CD4-positive, alpha-beta T cell (primary cell): Measurements from ENCODE around the gene HHAT. TPM values are rescaled to one million over a fixed set of nuclear protein-coding genes. Genes with fewer than 3 reads are reported as not detected.

Experiments used
- ATAC-seq: fragments of 200-7000 bp; cut with Tn5 transposase; one replicate; pipeline ENCODE4 v1.10.0; 2022; ENCODE audit warnings: mild to moderate bottlenecking; ENCODE audit not compliant: poor library complexity
- CTCF ChIA-PET: fragments of 350-600 bp; sonication (Branson Sonifier 250); formaldehyde crosslinking; loops from one replicate; lab custom pipeline; 2021; ENCODE audit warnings: antibody characterized with exemption, inconsistent platforms; lab: Charles Lee
- POLR2A ChIA-PET: fragments of 350-600 bp; sonication (Branson Sonifier 250); formaldehyde crosslinking; loops from one replicate; lab custom pipeline; 2021; ENCODE audit warnings: antibody characterized with exemption, inconsistent platforms; lab: Charles Lee
- DNase-seq, 14 experiments: peaks; one replicate each; pipeline ENCODE4 v3.0.0-alpha.2; 2013 to 2020; ENCODE audit warnings: mixed read lengths in 2 of 14
- H3K27ac ChIP-seq, 2 donors: one replicate each; pipeline versions ENCODE4 v1.5.1 to v1.7.0; 2013; ENCODE audit warnings: low read length in 2 of 2, low read depth in 1 of 2, mild to moderate bottlenecking in 1 of 2
- H3K27me3 ChIP-seq, 2 experiments: 1 replicate in 1 of 2; 2 replicates in 1 of 2; pipeline versions ENCODE4 v1.6.1 to v1.7.0; 2013; ENCODE audit warnings: low read length in 2 of 2, control low read depth in 1 of 2, mild to moderate bottlenecking in 1 of 2, moderate library complexity in 1 of 2; ENCODE audit not compliant: insufficient read depth in 2 of 2, control insufficient read depth in 1 of 2
- H3K36me3 ChIP-seq: one replicate; pipeline ENCODE4 v1.6.1; 2013; ENCODE audit warnings: low read length, control low read depth; ENCODE audit not compliant: insufficient read depth
- H3K4me1 ChIP-seq: one replicate; pipeline ENCODE4 v1.6.1; 2013; ENCODE audit warnings: low read length, control low read depth; ENCODE audit not compliant: insufficient read depth
- H3K4me3 ChIP-seq: one replicate; pipeline ENCODE4 v1.5.1; 2013; ENCODE audit warnings: mild to moderate bottlenecking, low read length, moderate library complexity
- H3K9me3 ChIP-seq, 2 experiments: 1 replicate in 1 of 2; 2 replicates in 1 of 2; pipeline versions ENCODE4 v1.6.1 to v1.7.0; 2013; ENCODE audit warnings: low read length in 2 of 2, mild to moderate bottlenecking in 2 of 2, control low read depth in 1 of 2, moderate library complexity in 1 of 2; ENCODE audit not compliant: control insufficient read depth in 1 of 2, insufficient read depth in 1 of 2
- H3K27ac Mint-ChIP-seq: one replicate; pipeline ENCODE4 v1.8.0; 2020; ENCODE audit warnings: mixed read lengths
- H3K27me3 Mint-ChIP-seq: one replicate; pipeline ENCODE4 v1.8.0; 2021; ENCODE audit warnings: mixed read lengths
- H3K36me3 Mint-ChIP-seq: one replicate; pipeline ENCODE4 v1.8.0; 2021; ENCODE audit warnings: low read depth, mixed read lengths
- H3K4me1 Mint-ChIP-seq: one replicate; pipeline ENCODE4 v1.8.0; 2021; ENCODE audit warnings: low read depth, mixed read lengths
- H3K4me3 Mint-ChIP-seq: one replicate; pipeline ENCODE4 v1.8.0; 2020; ENCODE audit warnings: mild to moderate bottlenecking, mixed read lengths
- H3K9me3 Mint-ChIP-seq: one replicate; pipeline ENCODE4 v1.8.0; 2020; ENCODE audit warnings: mixed read lengths
- CTCF ChIP-seq: fragments of 200-600 bp; IDR thresholded peaks from one replicate; pipeline ENCODE4 v1.8.0; 2022; ENCODE audit warnings: antibody characterized with exemption, mild to moderate bottlenecking
- intact Hi-C, 2 experiments: fragments of 100-400 bp; cut with DNase I in 1 of 2; cut with micrococcal nuclease in 1 of 2; formaldehyde crosslinking; loops; one replicate each; pipeline versions ENCODE4 v1.15.1 to v1.9.0; 2023 to 2025; cut with DNase I, micrococcal nuclease
- total RNA-seq, 174 experiments: library from RNA in 2 of 174; stranded (reverse) in 2 of 174; gene quantifications; one replicate each; pipeline ENCODE4 v1.2.3 and lab custom pipeline; 2021 to 2026

HHAT gene
- total RNA-seq, 2 experiments from 2014 or later, result 3.1 to 3.3 TPM

- Mint-ChIP-seq H3K9me3 (no peaks in the 10 kb centered on the region), H3K27ac (no peak overlapping the region), H3K27me3 (no peaks in the 10 kb centered on the region), H3K36me3 (no peaks in the 10 kb centered on the region), H3K4me1 (no peaks in the 10 kb centered on the region), H3K4me3 (no peak overlapping the region)
- no peaks in the 10 kb centered on the region for H3K4me1 ChIP-seq
- ATAC-seq (no peak), DNase-seq (no peak)
- no peaks in the 10 kb centered on the region for H3K27me3 ChIP-seq
- no peaks in the 10 kb centered on the region for H3K9me3 ChIP-seq
- H3K27ac ChIP-seq, result no peak overlapping the region
- H3K4me3 ChIP-seq, result no peak overlapping the region
- H3K36me3 ChIP-seq, result no peaks in the 10 kb centered on the region
- TF ChIP-seq CTCF, result no peak
- POLR2A ChIA-PET, result no interaction called here
- intact Hi-C loops, result no loop called here
- CTCF ChIA-PET, result no interaction called here
These were observed 383.3 kb downstream of the HHAT start for GRCh38 chr1:210711825-210712612.

- no peaks in the 10 kb centered on the region for H3K4me1 ChIP-seq
- DNase-seq, result no peak
- POLR2A ChIA-PET, result no interaction called here
- ATAC-seq, result no peak
- Mint-ChIP-seq H3K4me3 (no peak overlapping the region), H3K9me3 (no peaks in the 10 kb centered on the region), H3K27me3 (no peaks in the 10 kb centered on the region), H3K36me3 (no peaks in the 10 kb centered on the region), H3K27ac (no peak overlapping the region), H3K4me1 (no peaks in the 10 kb centered on the region)
- H3K9me3 ChIP-seq, result no peaks in the 10 kb centered on the region
- H3K4me3 ChIP-seq, result no peak overlapping the region
- CTCF ChIA-PET, result interaction anchor here (0.5 kb wide), 1 partner anchor 23 kb away, joined by 3 read pairs; no protein-coding TSS in a partner anchor
- H3K36me3 ChIP-seq, result no peaks in the 10 kb centered on the region
- intact Hi-C loops, result no loop called here
- no peaks in the 10 kb centered on the region for H3K27me3 ChIP-seq
- TF ChIP-seq CTCF, result no peak
- no peak overlapping the region for H3K27ac ChIP-seq
These were observed 386.4 kb downstream of the HHAT start for GRCh38 chr1:210715072-210715471.

- intact Hi-C loops, result no loop called here
- POLR2A ChIA-PET, result no interaction called here
- no peaks in the 10 kb centered on the region for H3K27me3 Mint-ChIP-seq
- DNase-seq (no peak), ATAC-seq (no peak)
- Histone ChIP-seq H3K4me1 (no peaks in the 10 kb centered on the region), H3K4me3 (no peak overlapping the region), H3K9me3 (no peaks in the 10 kb centered on the region), H3K27ac (no peak overlapping the region), H3K27me3 (peaks cover 3 to 12% of the 10 kb centered on the region in 2 experiments), H3K36me3 (no peaks in the 10 kb centered on the region)
- no peak overlapping the region for H3K4me3 Mint-ChIP-seq
- no peaks in the 10 kb centered on the region for H3K36me3 Mint-ChIP-seq
- H3K4me1 Mint-ChIP-seq, result no peaks in the 10 kb centered on the region
- H3K27ac Mint-ChIP-seq, result no peak overlapping the region
- TF ChIP-seq CTCF, result no peak
- CTCF ChIA-PET, result no interaction called here
- H3K9me3 Mint-ChIP-seq, result no peaks in the 10 kb centered on the region
These were observed 393.8 kb downstream of the HHAT start for GRCh38 chr1:210722410-210723081.
